NCI-H187 (cell line): ENCODE results near the gene TELO2.

Experiments used
- DNase-seq, 2 experiments: peaks; one replicate each; lab custom pipeline; 2025; lab: John Stamatoyannopoulos, UW

TELO2 gene

DNA sequence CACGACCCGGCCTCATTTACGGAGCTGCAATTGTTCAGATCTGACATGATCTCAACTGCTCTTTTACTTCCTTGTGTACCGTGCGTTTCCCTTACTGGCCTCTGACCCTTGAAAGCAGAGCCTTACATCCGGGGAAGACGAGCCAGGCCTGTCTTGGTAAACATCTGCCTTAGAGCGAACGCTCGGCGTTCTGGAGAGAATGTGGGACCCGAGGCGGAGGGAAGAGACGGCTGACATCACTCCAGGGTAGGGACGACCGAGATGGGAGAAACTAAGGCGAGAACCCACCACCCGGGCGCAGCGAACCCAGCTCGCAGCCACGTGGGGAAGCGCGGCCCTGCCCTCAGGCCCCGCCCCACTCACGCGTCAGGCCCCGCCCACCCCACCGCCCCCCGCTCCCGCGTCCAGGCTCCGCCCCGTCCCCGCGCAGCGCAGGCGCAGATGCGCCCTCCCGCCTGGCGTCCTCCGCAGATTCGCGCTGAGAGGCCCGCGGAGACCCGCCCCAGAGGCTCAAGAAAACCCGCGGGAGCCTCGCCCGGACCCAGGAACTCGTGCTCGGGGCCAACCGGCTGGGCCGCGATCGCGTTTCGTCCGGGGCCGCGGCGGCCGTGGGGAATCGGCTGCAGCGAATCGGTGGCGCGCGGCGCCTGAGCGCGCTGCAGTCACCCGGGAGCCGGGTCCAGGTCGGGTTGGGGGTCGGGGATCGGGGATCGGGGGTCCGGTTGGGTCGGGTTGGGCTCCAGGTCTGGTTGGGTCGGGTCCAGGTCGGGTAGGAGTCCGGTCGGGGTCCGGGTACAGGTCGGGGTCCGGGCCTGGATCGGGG, at the start of gene TELO2:
TELO2 (plus strand) TSS at position 438 of the 823 bp plus-strand sequence. CDS start 922 bp downstream, outside the sequence.
- DNase-seq: peak; percentile 79 to 91

DNA sequence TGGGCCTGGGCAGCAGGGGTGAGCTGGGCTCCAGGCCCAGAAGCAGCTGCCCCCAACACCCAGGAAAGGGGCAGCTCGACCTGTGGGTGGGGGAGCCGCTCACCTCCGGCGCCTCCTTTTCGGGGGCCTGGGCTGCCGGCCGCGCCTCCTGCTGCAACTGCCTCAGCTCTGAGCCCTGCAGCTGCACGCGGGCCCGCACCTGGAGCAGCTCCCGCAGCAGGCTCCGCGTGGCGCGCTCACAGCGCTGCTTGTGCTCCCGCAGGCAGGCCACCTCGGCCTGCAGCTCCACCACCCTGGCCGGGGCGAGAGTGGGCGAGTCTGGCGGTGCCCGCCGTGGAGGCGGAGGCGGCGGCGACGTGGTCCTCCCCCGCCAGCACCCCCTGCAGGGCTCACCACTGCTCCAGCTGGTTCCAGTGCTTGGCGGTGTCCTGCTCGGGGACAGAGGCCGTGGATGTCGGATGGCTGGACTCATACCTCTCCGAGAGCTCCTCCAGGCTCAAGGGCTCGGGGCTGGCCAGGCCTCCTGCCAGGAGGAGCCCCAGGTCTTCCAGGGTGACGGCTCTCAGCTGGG, 49.7 kb upstream of the TELO2 start:
- DNase-seq: no peak

DNA sequence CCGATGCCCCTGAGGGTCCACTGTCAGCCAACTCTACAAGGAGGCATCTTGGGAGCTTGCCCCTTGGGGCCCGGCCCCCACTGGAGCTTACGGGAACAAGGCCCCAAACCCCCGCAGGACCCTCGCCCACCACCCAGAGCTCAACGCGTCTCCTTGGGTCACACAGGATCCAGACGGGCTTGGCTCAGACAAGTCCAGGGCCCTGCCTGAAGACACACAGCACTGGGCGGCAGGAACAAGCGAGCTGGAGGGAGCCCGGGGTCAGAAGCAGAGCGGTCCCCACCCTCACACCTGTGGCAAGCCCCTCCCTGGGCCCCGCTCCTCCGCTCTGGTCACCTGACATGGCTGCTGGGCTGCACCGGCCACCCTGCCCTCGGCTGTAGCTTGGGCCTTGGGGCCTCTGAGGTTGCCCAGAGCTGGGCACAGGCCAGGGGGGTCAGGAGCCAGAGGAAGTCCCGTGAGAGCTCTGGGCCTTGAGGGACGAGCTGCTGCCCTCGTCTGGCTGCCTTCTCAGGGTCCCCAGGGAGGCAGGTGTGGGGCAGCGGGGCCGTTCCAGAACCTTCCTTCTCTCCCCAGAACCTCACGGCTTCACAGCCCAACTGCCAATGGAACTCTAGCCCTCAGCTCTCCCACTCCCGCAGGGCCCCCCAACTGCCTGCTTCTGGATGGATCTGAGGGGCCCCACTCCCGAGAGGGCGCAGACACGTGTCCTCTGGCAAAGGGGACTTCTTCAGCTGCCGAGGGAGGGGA, 49.0 kb upstream of the TELO2 start, which contains the start of gene CCDC154:
CCDC154 (minus strand) TSS at position 577 of the 750 bp plus-strand sequence; CDS start at position 343, 234 bp downstream.
- no peak for DNase-seq

DNA sequence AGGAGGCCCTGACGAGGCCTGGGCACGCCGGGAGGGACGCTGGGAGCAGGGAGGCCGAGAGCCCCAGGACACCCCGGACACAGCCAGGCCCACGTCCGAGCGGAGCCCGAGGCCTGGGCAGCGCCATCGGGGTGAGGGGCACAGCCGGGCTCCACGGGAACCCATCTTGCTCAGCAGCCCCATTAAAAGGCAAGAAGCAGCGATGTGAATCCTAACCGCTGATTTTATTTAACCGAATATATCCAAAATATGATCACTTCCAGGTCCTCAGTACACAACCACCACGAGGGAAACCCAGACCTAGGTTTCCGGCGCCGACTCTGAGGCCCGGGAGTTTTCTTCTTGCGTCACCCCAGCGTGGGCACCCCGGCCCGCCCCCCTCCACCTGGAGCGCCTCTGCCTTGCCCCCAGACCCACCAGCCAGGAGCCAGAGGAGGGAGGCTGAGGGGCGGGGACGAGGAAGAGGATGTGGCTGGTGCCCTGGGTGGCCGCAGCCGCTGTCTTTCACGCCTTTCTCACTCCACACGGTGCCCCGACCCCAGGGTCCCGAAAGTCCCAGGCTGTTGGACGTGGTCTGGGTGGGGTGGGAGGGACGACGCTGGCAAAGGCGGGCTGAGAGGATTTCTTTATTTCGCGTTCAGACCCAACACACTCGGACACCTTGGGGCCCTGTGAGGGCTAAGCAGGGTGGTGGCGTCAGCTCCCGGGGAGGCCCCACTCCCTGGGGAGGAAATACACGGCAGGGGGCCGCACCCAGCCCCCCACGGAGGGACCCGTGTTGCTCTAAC, 48.2 kb upstream of the TELO2 start:
- DNase-seq: no peak

DNA sequence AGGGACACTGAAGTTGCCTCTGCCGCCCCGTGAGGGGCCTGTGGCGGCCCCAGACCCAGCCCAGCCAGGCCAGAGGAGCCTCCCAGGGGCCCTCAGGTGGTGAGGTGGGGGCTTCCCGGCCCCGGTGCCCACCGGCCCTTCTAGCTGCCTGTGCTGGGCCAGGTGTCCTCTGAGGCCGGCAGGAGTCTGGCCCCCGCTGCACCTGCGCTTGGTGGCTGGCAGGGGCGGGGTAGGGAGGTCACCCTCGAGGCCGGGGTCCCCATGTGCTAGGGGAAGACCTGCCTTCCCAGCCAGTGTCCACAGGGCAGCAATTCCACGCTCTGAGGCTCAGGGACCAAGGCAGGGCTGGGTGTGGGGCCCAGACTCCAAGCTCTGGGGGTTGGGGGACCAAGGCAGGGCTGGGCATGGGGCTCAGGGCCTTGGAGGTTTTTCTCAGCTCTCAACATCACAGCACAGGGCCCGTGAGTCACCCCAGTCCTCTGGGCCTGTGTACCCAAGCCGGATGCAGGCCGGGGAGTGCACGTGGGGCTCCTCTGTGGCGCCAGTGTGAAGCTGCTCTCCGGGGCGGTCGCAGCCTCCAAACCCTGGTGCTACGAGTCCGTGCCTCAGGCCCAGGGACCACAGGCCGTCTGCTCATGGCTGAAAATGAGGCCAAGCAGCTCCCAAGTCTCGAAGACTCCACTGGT, 47.5 kb upstream of the TELO2 start:
- no peak for DNase-seq

DNA sequence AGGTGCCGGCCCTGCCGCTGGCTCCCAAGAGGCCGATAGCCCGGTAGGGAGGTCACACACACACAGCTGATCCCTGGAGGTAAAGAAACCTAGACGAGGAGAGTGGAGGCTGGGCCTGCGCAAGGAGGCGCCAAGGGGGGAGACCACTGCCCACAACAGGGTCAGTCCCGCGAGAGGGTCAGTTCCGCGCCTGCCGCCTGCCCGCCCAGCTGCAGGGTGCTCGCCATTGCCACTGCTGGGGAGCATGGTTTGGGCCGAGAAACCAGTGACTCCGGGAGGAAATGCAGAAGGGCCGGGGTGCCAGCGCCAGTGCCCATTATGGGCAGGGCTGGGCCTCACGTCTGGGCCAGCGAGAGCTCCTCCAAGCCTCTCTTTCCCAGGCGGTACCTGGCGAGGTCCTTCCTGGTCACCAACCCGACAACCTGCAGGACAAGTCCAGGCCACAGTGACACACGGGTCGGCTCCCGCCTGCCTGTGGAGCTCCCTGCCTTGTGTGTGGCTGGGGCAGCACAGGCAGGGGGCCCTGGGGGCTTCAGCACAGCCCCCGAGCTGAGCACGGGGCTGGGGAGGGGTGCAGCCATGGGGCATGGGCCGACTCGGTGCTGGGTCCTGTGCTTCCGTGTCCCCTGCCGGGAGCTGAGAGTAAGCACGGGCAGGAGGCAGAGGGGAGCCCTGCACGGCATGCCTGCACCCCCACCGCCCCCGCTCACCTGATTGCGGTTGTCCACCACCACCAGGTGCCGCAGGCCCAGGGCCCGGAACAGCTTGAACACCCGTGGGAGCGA, 46.7 kb upstream of the TELO2 start:
- DNase-seq: no peak

DNA sequence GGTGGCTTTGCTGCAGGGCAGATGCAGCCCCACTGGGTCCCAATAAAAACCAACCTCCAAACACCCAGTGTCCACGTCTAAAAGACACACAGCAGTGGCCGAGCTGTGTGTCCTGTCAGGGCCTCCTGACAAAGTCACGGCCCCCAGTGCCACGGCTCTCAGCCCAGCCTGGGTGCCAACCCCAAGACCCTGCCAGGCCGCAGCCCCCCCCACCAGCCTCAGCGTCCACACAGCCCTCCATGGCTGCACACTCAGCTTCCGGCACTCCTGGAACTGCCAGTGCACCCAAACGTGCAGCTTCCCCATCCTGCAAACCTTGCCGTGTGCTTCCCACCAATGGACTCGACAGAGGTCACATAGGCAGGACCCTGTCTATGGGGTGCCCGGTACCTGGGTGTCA, 45.2 kb upstream of the TELO2 start:
- DNase-seq: no peak

DNA sequence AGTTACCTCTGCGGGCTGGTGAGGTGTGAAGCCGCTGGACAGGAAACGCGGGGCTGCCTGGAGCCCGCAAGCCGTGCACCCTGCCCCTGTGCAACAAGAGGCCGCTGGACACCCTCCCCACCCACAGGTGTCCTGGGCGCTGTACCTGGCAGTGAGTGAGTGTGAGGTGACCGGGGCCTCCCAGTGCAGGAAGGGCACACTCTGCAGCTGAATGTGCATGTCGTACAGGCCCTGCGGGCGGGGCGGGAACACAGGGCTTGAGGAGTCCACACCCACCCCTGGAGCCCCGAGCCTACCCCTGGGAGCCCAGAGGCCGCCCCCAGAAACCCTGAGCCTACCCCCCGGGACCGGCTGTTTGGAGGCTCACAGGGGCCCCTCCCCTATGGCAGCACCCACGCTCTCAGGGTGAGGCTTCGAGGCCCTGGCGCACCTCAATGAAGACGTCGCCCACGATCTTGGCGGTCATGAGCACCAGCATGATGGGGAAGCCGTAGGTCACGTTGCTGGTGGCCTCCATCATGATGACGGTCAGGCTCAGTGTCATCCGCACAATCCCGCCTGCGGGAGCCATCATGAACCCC, 44.5 kb upstream of the TELO2 start:
- DNase-seq: no peak

DNA sequence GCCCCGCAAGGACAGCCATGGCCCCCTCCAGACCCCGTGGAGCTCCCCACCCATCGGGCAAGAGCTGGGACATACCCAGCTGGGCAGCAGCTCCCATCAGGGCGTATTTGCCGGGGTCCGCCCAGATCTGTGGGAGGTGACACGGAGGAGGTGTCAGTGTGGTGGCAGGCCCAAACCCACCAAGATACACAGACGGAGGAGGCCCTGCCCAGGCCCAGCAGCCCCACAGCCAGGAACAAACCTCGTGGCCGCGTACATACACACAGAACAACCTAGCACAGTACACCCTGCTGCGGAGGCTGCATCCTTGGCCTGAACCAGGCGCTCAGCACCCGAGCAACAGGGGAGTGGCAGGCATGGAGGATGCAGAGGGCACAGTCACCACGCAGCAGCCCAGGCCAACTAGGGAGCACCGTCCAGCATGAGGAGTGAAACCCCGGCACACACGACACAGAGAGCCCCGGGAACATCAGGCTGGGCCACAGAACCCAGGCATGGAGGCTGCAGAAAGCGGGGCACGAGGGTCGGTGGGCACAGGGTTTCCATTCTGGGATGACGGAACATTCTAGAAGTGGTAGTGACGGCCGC, 43.9 kb upstream of the TELO2 start:
- DNase-seq: no peak

DNA sequence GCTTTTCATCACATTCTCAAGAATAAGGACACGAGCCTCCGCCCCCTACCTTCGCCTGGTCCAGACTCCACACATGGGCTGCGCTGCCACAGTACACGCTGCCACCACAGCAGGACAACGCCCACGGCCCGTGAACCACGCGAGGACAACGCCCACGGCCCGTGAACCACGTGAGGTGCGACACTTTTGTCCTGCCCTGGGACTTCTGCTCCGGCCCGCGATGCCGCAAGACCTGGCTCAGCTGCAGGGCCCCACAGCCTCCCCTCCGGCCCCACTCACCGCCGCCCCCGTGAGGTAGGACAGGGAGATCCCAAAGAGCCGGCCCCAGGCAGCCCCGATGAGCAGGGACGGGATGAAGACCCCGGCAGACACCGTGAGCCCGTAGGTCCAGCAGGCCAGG, 42.9 kb upstream of the TELO2 start:
- no peak for DNase-seq

DNA sequence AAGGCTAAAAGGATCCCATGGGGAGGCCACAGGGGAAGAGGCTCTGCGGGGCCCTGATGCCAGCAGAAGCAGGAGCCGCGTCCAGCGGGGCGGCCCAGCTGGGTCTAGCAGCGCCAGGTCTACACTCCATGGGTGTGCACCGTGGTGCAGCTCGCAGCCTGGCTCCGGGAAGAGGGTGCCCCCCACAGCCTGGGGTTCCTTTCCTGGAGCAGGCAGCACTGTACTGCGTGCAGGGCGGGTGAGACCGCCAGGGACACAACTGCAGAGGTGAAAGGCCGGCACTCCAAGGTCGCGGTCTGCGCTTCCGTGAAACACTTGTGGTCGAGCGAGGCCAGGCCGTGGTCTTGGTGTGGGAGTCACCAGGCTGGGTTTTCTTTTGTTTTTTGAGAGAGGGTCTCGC, 42.3 kb upstream of the TELO2 start:
- no peak for DNase-seq

DNA sequence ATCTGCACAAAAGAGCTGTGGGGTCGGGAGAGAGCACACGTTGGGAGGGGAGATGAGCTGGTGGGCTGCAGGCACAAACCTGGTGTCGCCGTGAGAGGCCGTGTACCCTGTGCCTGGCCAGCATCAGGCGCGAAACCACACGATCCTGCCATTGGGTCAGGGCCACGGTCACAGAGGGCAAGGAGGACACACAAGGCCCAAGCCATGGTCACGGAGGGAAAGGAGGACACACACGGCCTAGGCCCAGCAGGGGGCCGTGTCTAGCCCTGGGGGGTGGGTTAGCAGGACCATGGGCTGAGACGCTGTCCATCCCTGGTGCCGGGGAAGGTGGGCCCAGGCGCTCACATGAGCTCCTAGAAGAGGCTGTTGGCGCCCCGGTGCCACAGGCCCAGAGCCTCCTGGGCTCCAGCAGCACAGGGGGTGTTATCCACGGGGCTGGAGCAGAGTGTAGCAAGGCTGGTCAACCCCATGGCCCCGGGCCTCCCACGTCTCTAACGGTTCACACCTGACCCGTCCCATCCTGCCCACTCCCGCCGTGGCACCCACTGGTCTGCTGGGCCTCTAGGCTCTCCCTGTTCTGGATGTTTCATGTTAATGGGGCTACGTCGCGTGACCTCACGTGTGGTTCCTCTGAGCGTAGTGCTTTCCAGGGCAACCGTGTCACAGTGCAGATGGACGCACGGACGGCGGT, 41.3 kb upstream of the TELO2 start:
- no peak for DNase-seq

DNA sequence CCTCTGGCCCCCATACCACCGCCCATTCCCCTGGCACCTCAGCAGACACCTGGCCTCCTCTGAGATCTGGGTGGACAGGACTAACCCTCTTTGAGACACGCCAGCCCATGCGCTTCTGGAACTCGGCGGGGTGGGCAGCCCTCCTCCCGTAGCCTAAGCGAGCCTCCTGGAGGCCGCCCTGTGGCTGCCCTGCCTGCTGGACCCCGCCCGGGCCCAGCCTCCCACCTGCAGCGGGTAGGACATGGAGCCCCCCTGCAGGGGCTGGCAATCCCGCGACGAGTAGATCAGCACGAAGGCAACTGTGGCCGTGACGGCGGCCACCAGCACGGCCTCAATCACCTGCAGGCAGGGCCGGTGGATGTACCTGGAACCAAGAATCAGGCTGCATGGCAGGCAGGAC, 40.6 kb upstream of the TELO2 start:
- DNase-seq: no peak

DNA sequence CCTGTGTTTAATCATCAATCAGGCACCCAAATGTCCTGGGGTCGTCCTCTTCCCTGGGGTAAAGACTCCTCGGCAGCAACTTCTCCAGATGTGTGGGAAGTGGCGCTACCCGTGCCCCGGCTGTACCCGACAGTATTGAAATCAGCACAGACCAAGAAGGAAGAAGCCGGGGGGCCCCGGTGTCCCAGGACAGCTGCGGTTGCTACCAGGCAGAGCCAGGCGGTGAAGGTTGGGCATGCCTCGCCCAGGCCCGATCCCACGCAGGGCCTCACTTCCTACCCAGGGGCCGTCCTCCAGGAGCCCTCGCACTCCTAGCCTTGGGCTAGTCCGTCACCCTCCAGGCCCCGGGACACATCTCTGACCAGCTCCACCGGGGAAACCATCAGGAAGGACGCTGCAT, 39.8 kb upstream of the TELO2 start:
- no peak for DNase-seq

DNA sequence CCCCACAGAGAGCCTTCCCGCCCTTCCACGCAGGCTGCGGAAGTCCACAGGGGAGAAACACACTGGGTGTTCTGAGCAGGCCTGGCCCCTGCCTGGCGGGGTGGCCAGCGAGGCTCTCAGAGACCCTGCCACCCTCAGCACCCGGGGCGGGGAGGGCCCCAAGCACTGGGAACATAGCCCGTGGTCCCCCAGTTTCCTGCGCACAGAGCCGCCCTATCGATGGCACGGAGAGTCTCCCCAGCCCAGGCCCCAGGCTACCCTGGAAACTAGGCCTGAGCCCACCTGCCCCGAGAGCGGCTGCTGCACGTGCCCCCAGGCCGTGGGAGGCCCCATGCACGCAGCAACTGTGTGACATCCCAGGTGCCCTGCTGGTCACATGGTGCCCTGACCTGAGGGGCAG, 38.6 kb upstream of the TELO2 start:
- no peak for DNase-seq

DNA sequence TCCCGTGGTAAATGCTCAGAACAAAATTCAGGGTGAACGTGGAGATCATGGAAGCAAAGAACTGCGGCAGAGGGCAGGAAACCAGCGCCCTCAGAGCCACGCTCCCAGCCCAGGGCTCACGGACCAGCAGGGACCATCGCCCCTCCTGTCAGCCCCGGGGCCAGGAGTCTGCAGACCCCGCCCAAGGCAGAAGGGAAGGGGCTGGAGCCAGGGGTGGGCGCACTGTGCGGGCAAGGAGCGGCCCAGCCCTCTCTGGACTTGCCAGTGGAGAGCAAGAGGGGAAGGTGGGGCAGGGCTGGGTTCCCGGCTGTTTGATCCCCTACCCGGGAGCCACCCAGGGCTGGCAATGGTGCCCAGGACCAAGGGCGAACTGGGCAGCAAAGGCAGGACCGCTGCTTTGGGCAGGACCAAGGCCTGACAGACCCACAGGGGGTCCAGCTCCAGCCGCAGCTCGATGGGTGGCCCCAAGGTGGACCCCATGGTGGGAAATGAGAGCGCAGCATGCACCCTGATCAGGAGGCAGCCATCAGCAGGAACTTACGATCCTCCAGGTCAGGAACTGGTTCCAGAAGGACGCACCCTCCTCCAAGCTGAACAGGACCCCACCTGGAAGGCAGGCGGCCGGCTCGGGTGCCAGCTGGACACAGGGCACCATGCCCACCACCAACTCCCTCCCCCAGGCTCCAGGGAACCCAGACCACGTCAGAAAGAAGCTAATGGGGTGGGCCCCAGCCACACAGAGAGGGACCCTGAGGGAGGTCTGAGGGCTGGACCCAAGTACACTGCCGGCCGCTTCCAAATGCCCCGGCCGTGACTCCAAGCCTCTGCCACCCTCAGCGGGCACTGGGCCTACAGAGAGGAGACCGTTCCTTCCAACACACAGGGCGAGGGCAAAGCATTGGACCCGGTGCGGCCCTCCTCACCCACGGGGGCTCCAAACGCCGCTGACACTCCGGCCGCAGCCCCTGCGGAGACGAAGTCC, 37.7 kb upstream of the TELO2 start:
- DNase-seq: no peak

DNA sequence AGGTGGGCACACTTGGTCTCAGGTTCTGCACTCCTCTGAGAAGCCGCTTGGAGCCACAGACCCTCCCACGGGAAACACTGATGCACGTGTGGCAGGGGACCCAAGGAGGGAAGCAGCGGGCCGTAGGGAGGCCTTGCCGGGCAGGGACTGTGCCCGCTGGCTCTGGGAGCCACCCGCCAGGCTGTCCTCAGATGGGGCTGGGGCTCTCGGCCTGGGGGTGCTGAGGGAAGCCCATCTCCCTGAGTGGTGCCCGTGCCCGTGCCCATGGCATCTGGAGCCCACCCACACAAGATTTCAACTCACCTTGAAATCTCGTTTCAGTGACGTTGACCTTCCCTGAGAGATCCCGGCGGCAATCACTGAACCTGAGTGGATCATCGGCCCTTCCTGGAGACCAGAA, 36.2 kb upstream of the TELO2 start:
- DNase-seq: no peak
